NB4 (cell line): Measurements from ENCODE around the gene IL23R.

Source experiments
- DNase-seq: peaks from one replicate; pipeline ENCODE4 v3.0.0; 2010; ENCODE audit warnings: low read depth
- H3K4me3 ChIP-seq: one replicate; pipeline ENCODE4 v1.5.1; 2011; ENCODE audit warnings: mild to moderate bottlenecking, low read depth, low read length, moderate library complexity
- CTCF ChIP-seq: IDR thresholded peaks from one replicate; pipeline ENCODE4 v1.5.1; 2012; ENCODE audit warnings: low read depth, low read length
- MAX ChIP-seq: IDR thresholded peaks from 2 replicates; pipeline ENCODE4 v1.6.1; 2011; ENCODE audit warnings: low read depth, low read length
- MYC ChIP-seq: IDR thresholded peaks from 2 replicates; pipeline ENCODE4 v1.6.1; 2011; ENCODE audit warnings: low read depth, low read length
- POLR2A ChIP-seq: IDR thresholded peaks from 2 replicates; pipeline ENCODE4 v1.6.1; 2011; ENCODE audit warnings: mild to moderate bottlenecking; ENCODE audit not compliant: insufficient read length; ENCODE audit errors: extremely low read depth

Gene IL23R

GRCh38 chr1:67290236-67290635 is 124.0 kb downstream of the IL23R start:
- no peak for DNase-seq
- H3K4me3 ChIP-seq, result no peak overlapping the region
- TF ChIP-seq MYC (no peak), CTCF (no peak), POLR2A (no peak), MAX (no peak)

GRCh38 chr1:67294836-67295617 is 128.8 kb downstream of the IL23R start:
- DNase-seq, result no peak
- no peak for TF ChIP-seq MYC
- TF ChIP-seq CTCF, result no peak
- TF ChIP-seq MAX, result no peak
- TF ChIP-seq POLR2A, result no peak

GRCh38 chr1:67298762-67299161 is 132.5 kb downstream of the IL23R start:
- H3K4me3 ChIP-seq, result no peak overlapping the region
- no peak for DNase-seq
- TF ChIP-seq CTCF (no peak), MYC (no peak), POLR2A (no peak), MAX (no peak)

More at GRCh38 chr1:67294836-67295617, 128.8 kb downstream of the IL23R start:
- no peak overlapping the region for H3K4me3 ChIP-seq

GRCh38 chr1:67299296-67299695 is 133.0 kb downstream of the IL23R start:
- no peak for DNase-seq
- no peak overlapping the region for H3K4me3 ChIP-seq
- no peak for TF ChIP-seq CTCF
- no peak for TF ChIP-seq MYC
- TF ChIP-seq MAX, result no peak
- no peak for TF ChIP-seq POLR2A

GRCh38 chr1:67300561-67300960 is 134.3 kb downstream of the IL23R start:
- TF ChIP-seq MYC (no peak), POLR2A (no peak), CTCF (no peak), MAX (no peak)
- H3K4me3 ChIP-seq, result no peak overlapping the region
- DNase-seq, result no peak

GRCh38 chr1:67304023-67304422 is 137.8 kb downstream of the IL23R start:
- no peak overlapping the region for H3K4me3 ChIP-seq
- TF ChIP-seq MYC (no peak), CTCF (no peak), POLR2A (no peak), MAX (no peak)
- DNase-seq, result no peak
